NCI-H748 (cell line): ENCODE measurements around the gene CIRBP.
A peak's percentile ranks its signal among the peaks of the same experiment; 100 is the strongest.
"Not testable (repeated sequence)": the region's sequence is repeated elsewhere in the genome, so short reads cannot be mapped to it uniquely, and the experiment has no call there.

ENCODE experiments used
- DNase-seq: peaks from one replicate; lab custom pipeline; 2025; ENCODE audit not compliant: unreplicated experiment; lab: John Stamatoyannopoulos, UW

The CIRBP gene

GRCh38 chr19:1243768-1244692, 25.1 kb upstream of the CIRBP start:
- DNase-seq: peak; percentile 57

- DNase-seq: no peak
These were observed 24.3 kb upstream of the CIRBP start for GRCh38 chr19:1244693-1245451.

- DNase-seq: no peak
These were observed 23.5 kb upstream of the CIRBP start for GRCh38 chr19:1245494-1246264.

- DNase-seq: not testable (repeated sequence)
These were observed 22.7 kb upstream of the CIRBP start for GRCh38 chr19:1246265-1247087.

- DNase-seq: no peak
These were observed 21.4 kb upstream of the CIRBP start for GRCh38 chr19:1247748-1248138.

- DNase-seq: peak; percentile 80
These were observed 20.9 kb upstream of the CIRBP start, which contains the start of gene MIDN for GRCh38 chr19:1248139-1248785. TSS of gene MIDN (plus strand) at chr19:1248583. CDS start at chr19:1250297, 1,714 bp downstream.

- DNase-seq: peak; percentile 80
These were observed 20.3 kb upstream of the CIRBP start for GRCh38 chr19:1248786-1249297.

GRCh38 chr19:1249298-1249989, 19.7 kb upstream of the CIRBP start:
- DNase-seq: peak; percentile 89

- no peak for DNase-seq
These were observed 19.1 kb upstream of the CIRBP start for GRCh38 chr19:1249990-1250436.

- DNase-seq: peak; percentile 75
These were observed 18.5 kb upstream of the CIRBP start for GRCh38 chr19:1250437-1251260.

- peak; percentile 28 for DNase-seq
These were observed 17.6 kb upstream of the CIRBP start for GRCh38 chr19:1251330-1252220.

- DNase-seq: no peak
These were observed 16.8 kb upstream of the CIRBP start for GRCh38 chr19:1252221-1252820.

- DNase-seq: no peak
These were observed 16.2 kb upstream of the CIRBP start for GRCh38 chr19:1252821-1253513.

GRCh38 chr19:1253514-1254080, 15.5 kb upstream of the CIRBP start:
- DNase-seq: no peak

GRCh38 chr19:1254081-1254527, 15.0 kb upstream of the CIRBP start:
- no peak for DNase-seq
